ENCODE data around the gene RAB29.

The RAB29 gene

GRCh38 chr1:205735218-205735617 is 40.1 kb downstream of the RAB29 start (continued):
- TF ChIP-seq PRDM10 (tag by site-specific recombination; IDR thresholded peaks at IDR 0.05) (no peak), ZNF548 (tag by site-specific recombination; IDR thresholded peaks at IDR 0.05) (no peak), ZNF394 (tag by site-specific recombination; IDR thresholded peaks at IDR 0.05; ENCODE audit: borderline replicate concordance) (no peak)

- Histone ChIP-seq H3K27ac (ENCODE audit: extremely low read depth, low read depth, low read length) (no peak overlapping the region), H3K36me3 (ENCODE audit: control insufficient read depth in 2 of 2, insufficient read depth in 1 of 2, low read length in 2 of 2) (peaks cover 30 to 43% of the 10 kb centered on the region in 2 experiments), H3K4me3 (ENCODE audit: low read depth, low read length) (no peak overlapping the region), H3K9me3 (ENCODE audit: control insufficient read depth, insufficient read depth, low read depth, low read length) (no peaks in the 10 kb centered on the region), H3K4me1 (ENCODE audit: control insufficient read depth, insufficient read depth, low read length) (no peaks in the 10 kb centered on the region; the same call in 1 of the 2 replicates)
- CTCF ChIA-PET = interaction anchor here (0.7 to 6.4 kb wide), 3 partner anchors 23 to 144 kb away, joined by 4 to 29 read pairs (median 8); no protein-coding TSS in a partner anchor
- TF ChIP-seq HOXD13 (CRISPR knock-in tag; IDR thresholded peaks at IDR 0.05; ENCODE audit: borderline replicate concordance) (no peak), AEBP2 (tag by site-specific recombination; IDR thresholded peaks at IDR 0.05; ENCODE audit: borderline replicate concordance) (no peak), HIC1 (tag by site-specific recombination; IDR thresholded peaks at IDR 0.05) (no peak), ZNF768 (tag by site-specific recombination; IDR thresholded peaks at IDR 0.05) (no peak), ZNF19 (tag by site-specific recombination; IDR thresholded peaks at IDR 0.05; ENCODE audit: low read depth) (no peak), ZNF174 (tag by site-specific recombination; IDR thresholded peaks at IDR 0.05) (no peak), TCF7L2 (IDR thresholded peaks at IDR 0.05; ENCODE audit: borderline replicate concordance, low read depth, low read length) (no peak), ZNF16 (tag by site-specific recombination; IDR thresholded peaks at IDR 0.05; ENCODE audit: low read depth) (no peak), ZNF324 (tag by site-specific recombination; IDR thresholded peaks at IDR 0.05) (no peak), ZNF2 (tag by site-specific recombination; IDR thresholded peaks at IDR 0.05) (no peak), MZF1 (tag by site-specific recombination; IDR thresholded peaks at IDR 0.05; ENCODE audit: borderline replicate concordance) (no peak), ZNF423 (tag by site-specific recombination; IDR thresholded peaks at IDR 0.05) (no peak), ZBTB11 (tag by site-specific recombination; conservative IDR thresholded peaks at IDR 0.05; ENCODE audit: low read depth) (no peak), ZFP41 (tag by site-specific recombination; IDR thresholded peaks at IDR 0.05; ENCODE audit: borderline replicate concordance) (no peak), ZNF214 (tag by site-specific recombination; IDR thresholded peaks at IDR 0.05; ENCODE audit: borderline replicate concordance) (no peak), ZFHX2 (tag by site-specific recombination; conservative IDR thresholded peaks at IDR 0.05) (no peak)
- POLR2A ChIA-PET = interaction anchor here (1.8 kb wide), 1 partner anchor 9 kb away, joined by 6 read pairs; no protein-coding TSS in a partner anchor
Measured at GRCh38 chr1:205733438-205734175, 41.7 kb downstream of the RAB29 start.

Measured in HEK293 (cell line).